Fibroblast of skin of scalp (primary cell): ENCODE data around the gene OCIAD1.
A peak's percentile ranks its signal among the peaks of the same experiment; 100 is the strongest.

Experiments
- DNase-seq: peaks from one replicate; pipeline ENCODE4 v3.0.0-alpha.2; 2013

The OCIAD1 gene

GRCh38 chr4:48896845-48897244 is 66.0 kb downstream of the OCIAD1 start:
- no peak for DNase-seq

- peak; percentile 22 for DNase-seq
Observed at GRCh38 chr4:48898733-48899431, 68.0 kb downstream of the OCIAD1 start.

- no peak for DNase-seq
Observed at GRCh38 chr4:48899432-48899749, 68.5 kb downstream of the OCIAD1 start.

- peak; percentile 37 for DNase-seq
Observed at GRCh38 chr4:48899950-48900349, 69.1 kb downstream of the OCIAD1 start.

- DNase-seq: no peak
Observed at GRCh38 chr4:48901196-48901595, 70.3 kb downstream of the OCIAD1 start.

DNA sequence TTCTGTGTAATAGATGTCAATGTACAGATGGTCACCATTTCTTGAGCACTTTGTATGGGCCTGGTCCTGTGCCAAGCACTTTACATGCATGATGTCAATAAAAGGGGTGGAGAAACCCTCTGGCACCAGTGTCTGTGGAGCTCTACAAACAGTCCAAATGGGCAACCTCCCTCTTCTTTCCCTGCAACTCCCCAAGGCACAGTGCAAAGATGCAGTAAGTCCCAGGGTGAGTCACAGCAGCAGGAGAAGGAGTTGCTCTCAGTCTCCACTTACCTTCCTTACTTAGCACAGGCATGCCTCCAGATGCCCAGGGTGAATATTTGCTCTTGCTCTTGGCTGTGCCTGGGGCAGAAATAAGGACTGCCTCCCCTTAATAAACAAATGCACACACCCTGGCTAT is 71.4 kb downstream of the OCIAD1 start:
- peak; percentile 22 for DNase-seq

- no peak for DNase-seq
Observed at GRCh38 chr4:48904101-48904500, 73.2 kb downstream of the OCIAD1 start.

DNA sequence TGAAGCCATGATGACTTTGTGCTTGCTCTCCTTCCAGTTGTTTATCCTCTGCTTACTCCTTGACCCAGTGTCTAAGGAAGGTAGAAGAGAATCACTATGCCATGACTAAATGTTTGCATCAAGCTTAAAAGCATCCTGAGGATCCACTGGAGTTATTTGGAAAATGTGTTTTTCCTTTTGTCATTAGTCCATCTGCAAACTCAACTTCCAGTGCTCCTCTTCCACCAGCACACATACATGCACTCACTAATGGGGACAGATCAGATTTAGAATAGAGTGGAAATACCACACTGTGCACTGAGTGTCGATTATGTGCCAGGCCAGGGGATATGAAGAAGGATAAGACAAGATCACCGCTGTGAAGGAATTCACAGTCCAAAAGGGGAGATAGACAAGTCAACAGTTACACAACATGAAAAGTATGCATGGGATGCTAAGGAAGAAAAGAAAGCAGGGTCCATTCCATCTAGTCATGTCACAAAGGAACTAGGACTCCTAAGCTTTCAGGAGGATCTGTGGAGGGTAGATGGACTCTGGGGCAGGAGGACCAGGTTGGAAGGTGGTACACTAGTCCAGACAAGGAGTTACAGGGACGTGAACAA is 73.8 kb downstream of the OCIAD1 start:
- peak; percentile 70 for DNase-seq

DNA sequence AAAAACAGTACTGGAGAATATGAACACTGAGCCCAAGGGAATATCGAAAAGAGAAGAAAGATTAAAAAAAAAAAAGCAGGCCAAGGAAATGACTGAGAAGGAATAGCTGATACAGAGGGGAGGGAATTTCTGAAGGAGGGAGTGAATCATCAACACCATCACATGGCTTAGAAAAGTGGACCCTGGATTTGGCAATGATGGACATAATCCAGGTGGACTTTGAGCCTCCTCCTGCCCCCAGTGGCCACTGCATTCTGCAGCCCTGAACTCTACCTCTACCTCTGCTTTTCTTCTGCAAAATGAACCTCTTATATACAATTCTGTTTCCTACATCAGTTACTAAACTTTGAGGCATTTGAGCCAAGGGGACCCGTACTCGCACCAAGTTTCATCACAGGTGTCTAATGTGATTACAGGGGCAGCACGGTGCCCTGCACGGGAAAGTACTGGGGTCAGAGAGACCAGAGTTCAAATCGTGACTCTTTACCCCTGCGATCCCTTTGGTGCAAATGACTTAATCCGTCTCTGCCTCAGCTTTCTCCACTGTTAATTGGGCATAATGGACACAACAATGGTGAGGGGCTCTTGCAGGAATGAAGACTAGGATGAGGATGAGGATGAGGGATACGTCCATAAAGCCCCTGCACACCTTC is 74.6 kb downstream of the OCIAD1 start:
- peak; percentile 30 for DNase-seq

GRCh38 chr4:48906206-48907173 is 75.6 kb downstream of the OCIAD1 start, which contains the start of gene OCIAD2:
Gene OCIAD2, minus strand, starts transcription at chr4:48906774. Its CDS starts 2,225 bp downstream, at chr4:48904549.
- peak; percentile 33 for DNase-seq

GRCh38 chr4:48907706-48908477 is 77.0 kb downstream of the OCIAD1 start:
- DNase-seq: no peak

DNA sequence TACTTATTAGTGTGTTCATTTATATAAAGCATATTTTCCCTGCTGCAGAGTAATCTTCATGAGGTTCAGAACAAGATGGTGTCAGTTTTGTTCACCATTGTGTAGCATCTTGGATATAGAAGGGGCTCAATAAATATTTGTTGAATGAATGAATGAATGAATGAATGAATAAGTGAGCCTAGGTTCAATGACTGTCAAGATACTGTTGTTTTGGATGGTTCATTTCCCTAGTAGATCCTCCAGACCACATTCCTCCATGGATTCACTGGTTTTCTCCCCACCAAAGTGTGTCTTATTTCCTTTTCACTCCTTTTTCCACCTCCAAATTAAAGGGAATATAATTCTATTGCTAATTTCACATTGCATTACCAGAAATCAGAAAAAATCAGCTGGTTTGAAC is 77.8 kb downstream of the OCIAD1 start:
- no peak for DNase-seq

- peak; percentile 94 for DNase-seq
Observed at GRCh38 chr4:48909697-48910096, 78.8 kb downstream of the OCIAD1 start.

DNA sequence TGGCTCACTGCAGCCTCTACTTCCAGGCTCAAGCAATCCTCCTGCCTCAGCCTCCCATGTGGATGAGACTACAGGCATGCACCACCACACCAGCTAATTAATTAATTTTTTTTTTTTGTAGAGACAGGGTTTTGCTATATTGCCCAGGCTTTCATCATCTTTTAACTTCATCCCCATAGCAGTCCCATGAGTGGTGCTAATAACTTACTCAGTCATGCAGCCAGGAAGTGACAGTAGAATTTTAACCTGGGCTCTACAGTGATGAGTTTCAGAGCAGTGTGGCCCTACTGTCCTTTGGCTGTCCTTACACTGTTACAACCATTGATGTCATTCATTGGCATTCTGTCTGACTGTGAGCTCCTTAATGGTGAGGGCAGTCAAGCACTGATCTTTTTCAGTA is 79.6 kb downstream of the OCIAD1 start:
- DNase-seq: peak; percentile 32
